Rectal smooth muscle tissue (tissue), 1 donor: ENCODE results near the gene EML2.
"Not testable (repeated sequence)": the region's sequence is repeated elsewhere in the genome, so short reads cannot be mapped to it uniquely, and the experiment has no call there.

Source experiments
- H3K27ac ChIP-seq: one replicate; pipeline ENCODE4 v1.7.0; 2013; ENCODE audit warnings: low read depth, low read length, inconsistent platforms
- H3K27me3 ChIP-seq: one replicate; pipeline ENCODE4 v1.7.0; 2013; ENCODE audit warnings: low read length; ENCODE audit not compliant: control insufficient read depth, insufficient read depth
- H3K36me3 ChIP-seq: one replicate; pipeline ENCODE4 v1.7.0; 2013; ENCODE audit warnings: low read length; ENCODE audit not compliant: control insufficient read depth, insufficient read depth
- H3K4me1 ChIP-seq: one replicate; pipeline ENCODE4 v1.7.0; 2013; ENCODE audit warnings: low read length; ENCODE audit not compliant: control insufficient read depth, insufficient read depth
- H3K4me3 ChIP-seq: one replicate; pipeline ENCODE4 v1.7.0; 2013; ENCODE audit warnings: low read length
- H3K9ac ChIP-seq: one replicate; pipeline ENCODE4 v1.7.0; 2013; ENCODE audit warnings: low read length

EML2 gene

DNA sequence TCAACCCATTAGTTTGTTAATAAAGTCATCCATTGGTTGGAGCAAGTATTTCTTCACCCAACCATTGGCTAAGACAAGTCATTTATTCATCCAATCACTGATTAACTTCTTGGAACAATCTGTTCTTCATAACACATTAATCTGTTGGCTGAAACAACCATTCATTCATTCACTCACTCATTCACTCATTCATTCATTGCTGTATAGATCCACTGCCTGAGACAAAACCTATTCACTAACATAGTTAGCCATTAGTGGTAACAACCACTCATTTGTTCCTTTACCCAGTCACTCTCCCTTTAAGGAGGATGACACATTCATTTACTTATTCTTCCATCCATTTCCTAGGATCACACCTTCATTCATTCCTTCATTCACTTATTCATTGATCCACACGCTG, 15.2 kb downstream of the EML2 start:
- Histone ChIP-seq H3K27ac (no peak overlapping the region), H3K36me3 (peaks cover 17% of the 10 kb centered on the region), H3K4me1 (no peaks in the 10 kb centered on the region), H3K9ac (no peak overlapping the region), H3K4me3 (no peak overlapping the region), H3K27me3 (no peaks in the 10 kb centered on the region)

DNA sequence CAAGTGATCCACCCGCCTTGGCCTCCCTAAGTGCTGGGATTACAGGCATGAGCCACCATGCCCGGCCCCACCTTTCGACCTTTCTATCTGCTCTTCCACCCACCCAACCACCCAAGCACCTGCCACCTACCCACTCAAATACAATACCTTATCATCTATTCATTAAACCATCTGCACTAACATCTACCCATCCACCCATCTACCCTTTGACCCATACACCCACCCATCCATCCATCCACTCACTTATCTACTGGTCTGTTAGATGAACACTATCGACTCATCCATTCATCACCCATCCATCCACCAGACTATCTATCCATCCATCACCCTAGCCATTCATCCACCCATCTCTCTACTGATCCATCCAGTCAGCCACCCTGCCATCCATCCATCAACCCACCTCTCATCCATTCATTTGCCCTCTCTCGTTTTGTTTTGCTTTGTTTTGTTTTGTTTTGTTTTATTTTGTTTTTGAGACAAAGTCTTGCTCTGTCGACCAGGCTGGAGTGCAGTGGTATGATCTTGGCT, 17.2 kb downstream of the EML2 start:
- no peaks in the 10 kb centered on the region for H3K27me3 ChIP-seq
- no peak overlapping the region for H3K9ac ChIP-seq
- H3K27ac ChIP-seq = no peak overlapping the region
- no peak overlapping the region for H3K4me3 ChIP-seq
- no peaks in the 10 kb centered on the region for H3K4me1 ChIP-seq
- H3K36me3 ChIP-seq = peaks cover 19% of the 10 kb centered on the region

DNA sequence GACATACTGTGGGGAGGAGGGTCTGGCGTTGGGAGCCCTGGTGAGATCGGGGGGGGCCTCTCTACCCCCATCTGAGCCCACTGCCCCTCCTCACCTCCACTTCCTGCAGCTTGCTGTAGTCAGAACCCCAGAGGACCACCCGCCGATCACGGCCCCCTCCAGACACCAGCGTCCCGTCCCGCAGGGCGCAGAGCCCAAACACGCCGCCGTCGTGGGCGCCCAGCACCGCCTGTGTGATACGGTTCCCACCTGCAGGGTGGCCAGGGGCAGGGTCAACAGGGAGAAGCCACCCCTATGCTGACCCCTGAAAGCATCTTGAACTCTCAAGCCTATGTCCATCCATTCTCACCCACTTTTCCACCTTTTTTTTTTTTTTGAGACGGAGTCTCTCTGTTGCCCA, 17.8 kb downstream of the EML2 start:
- Histone ChIP-seq H3K4me1 (no peaks in the 10 kb centered on the region), H3K9ac (no peak overlapping the region), H3K27me3 (no peaks in the 10 kb centered on the region), H3K27ac (no peak overlapping the region), H3K36me3 (peaks cover 20% of the 10 kb centered on the region), H3K4me3 (no peak overlapping the region)

DNA sequence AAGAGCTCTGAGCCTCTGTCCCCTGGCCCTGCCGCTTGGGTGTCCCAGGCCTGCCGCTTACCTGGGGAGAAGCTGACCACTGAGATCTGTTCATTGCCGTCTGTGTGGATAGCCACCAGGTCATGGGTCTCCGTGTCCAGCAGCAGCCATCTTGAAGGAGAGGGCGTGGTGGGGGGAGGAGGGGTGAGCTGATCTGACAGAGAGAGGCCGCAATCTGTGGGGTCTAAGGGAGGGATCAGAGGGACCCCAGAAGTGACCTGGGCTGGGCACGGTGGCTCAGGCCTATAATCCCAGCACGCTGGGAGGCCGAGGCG, 22.5 kb downstream of the EML2 start:
- Histone ChIP-seq H3K9ac (no peak overlapping the region), H3K27me3 (no peaks in the 10 kb centered on the region), H3K4me1 (no peaks in the 10 kb centered on the region), H3K27ac (no peak overlapping the region), H3K4me3 (no peak overlapping the region), H3K36me3 (peaks cover 25% of the 10 kb centered on the region)

DNA sequence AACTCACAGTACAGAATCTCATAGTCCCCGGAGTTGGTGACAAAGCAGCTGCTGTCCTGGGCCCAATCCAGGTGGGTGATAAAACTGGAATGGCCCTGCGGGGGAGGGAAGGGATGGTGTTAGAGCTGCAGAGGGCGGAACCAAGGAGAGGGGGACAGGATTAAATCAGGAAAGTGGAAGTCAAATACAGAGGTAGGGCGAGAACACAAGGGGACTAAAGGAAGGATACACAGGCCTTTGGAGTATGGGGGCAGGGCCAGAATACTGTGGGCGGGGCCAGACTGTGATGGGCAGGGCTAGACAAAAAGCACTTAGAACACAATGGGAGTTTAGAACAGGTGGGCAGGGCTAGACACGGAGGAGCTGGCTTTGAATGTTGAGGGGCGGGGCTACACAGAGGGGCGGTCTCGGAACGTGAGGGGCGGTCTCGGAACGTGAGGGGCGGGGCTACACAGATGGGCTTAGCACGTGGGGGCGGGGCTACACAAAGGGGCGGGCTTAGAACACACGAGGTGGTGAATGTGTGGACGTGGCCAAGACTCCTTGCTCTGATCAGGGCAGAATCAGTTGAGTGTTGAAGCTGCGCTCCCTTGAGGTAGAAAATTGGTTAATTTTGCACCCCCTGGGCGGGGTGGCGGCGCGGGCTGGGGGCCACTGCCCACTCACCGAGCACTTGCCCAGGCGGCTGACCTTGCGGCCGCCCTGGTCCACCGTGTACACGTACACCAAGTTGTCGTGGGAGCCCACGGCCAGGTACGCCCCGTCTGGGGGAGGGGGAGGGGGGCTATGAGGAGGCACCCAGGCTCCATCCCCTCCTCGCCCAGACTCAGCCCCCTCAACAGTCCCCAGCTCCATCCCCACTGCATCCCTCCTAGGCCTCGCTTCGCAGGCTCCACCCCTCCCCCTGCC, 23.1 kb downstream of the EML2 start:
- H3K9ac ChIP-seq = no peak overlapping the region
- H3K27me3 ChIP-seq = no peaks in the 10 kb centered on the region
- H3K27ac ChIP-seq = no peak overlapping the region
- no peaks in the 10 kb centered on the region for H3K4me1 ChIP-seq
- no peak overlapping the region for H3K4me3 ChIP-seq
- H3K36me3 ChIP-seq = peaks cover 24% of the 10 kb centered on the region

DNA sequence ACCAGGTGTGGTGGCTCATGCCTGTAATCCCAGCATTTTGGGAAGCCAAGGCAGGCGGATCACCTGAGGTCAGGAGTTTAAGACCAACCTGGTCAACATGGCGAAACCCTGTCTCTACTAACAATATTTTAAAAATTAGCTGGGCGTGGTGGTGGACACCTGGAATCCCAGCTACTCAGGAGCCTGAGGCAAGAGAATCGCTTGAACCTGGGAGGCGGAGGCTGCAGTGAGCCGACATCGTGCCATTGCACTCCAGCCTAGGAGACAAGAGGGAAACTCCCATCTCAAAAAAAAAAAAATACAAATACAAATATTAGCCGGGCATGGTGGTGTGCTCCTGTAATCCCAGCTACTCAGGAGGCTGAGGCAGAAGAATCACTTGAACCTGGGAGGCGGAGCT, 24.1 kb downstream of the EML2 start:
- H3K36me3 ChIP-seq = peaks cover 19% of the 10 kb centered on the region
- H3K27me3 ChIP-seq, H3K27ac ChIP-seq, H3K4me3 ChIP-seq, H3K9ac ChIP-seq, H3K4me1 ChIP-seq: not testable (repeated sequence)

DNA sequence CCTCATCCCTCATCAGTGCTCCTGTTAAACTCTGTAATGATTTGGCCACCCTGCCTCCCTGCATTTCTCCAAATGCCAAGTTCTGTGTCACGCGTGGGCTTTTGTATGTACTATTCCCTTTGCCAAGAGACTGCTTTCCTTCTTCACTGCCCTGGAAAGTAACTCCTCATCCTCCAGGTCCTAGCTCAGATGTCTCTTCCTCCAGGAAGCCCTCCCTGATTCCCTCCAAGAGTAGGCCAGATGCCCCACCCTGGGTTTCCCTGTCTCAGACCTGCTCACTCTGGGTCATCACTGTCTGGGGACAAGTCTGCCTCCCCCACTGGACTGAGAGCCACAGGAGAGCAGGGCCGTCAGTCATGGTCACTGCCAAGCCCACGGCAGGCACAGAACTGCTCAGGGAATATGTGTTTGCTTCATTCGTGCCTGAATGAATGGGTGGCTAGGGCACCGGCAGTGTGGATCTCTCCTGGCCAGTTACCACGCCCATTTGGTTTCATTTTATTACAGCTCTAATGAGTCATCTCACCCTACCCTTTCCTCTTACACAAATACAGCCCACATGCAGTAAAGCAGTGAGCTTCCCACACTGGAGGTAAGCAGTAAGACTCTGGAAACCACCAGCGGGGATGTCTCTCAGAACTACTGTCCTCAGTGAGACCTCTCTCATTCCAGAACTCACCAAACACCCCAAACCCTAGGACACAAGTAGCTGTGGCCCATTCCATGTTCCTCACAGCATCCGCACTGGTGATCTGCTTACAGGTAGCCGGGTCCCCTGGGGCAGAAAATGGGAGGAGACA, 25.1 kb downstream of the EML2 start:
- Histone ChIP-seq H3K9ac (no peak overlapping the region), H3K4me1 (no peaks in the 10 kb centered on the region), H3K36me3 (peaks cover 14% of the 10 kb centered on the region), H3K27ac (no peak overlapping the region), H3K27me3 (no peaks in the 10 kb centered on the region), H3K4me3 (no peak overlapping the region)

DNA sequence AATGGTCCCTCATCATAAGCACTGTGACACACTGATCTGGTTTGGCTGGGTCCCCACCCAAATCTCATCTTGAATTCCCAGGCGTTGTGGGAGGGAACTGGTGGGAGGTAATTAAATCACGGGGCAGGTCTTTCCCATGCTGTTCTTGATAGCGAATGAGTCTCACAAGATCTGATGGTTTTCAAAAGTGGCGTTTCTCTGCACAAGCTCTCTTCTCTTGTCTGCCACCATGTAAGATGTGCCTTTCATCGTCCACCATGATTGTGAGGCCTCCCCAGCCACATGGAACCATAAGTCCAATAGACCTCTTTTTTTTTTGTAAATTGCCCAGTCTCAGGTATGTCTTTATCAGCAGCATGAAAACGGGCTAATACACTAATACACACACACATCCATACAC, 30.2 kb downstream of the EML2 start:
- H3K4me3 ChIP-seq = no peak overlapping the region
- H3K36me3 ChIP-seq = peaks cover 4% of the 10 kb centered on the region
- no peak overlapping the region for H3K27ac ChIP-seq
- no peak overlapping the region for H3K9ac ChIP-seq
- H3K4me1 ChIP-seq = no peaks in the 10 kb centered on the region
- peaks cover 3% of the 10 kb centered on the region for H3K27me3 ChIP-seq

DNA sequence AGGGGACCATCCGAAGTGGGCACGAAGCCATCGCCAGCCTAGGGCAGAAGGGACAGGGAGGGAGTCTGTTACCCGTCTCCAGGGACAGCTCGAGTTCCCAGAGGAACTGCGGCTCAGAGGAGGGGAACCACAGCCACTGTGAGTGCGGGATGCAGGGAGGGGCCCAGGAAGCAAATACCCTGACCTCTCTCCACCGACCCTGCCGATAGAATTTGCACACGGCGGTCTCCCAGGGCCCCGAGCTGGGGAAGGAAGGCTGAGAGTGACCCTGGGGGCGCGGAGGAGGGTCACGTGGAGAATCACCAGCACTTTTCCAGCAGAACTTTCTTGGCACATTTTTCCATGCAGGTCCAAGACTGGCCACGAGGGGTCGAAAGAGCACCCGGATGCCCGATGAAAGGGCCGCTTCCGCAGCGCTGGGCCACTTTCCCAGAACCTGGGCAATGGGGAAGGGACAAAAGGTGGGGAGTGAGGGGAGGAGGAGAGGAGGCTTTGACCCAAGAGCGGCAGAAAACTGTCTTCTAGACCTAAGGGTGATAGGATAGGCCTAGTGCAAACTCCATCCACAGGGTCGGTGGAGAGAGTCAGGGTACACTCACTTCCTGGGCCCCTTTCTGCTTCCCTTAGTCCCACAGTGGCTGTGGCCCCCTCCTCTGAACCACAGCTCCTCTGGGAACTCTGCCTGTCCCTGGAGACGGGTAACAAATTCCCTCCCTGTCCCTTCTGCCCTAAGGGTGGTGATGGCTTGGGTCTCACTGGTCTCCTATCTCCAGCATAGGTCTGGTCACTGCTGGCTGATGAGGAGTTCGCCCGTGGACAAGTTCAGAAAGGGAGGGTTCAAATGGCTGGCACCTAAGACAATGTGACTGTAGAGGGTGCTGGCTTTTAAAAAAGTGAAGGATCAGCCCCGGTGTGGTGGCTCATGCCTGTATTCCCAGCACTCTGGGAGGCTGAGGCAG, 31.8 kb downstream of the EML2 start:
- no peaks in the 10 kb centered on the region for H3K4me1 ChIP-seq
- no peak overlapping the region for H3K9ac ChIP-seq
- H3K4me3 ChIP-seq = peak overlapping the region; percentile 54
- H3K36me3 ChIP-seq = no peaks in the 10 kb centered on the region
- no peak overlapping the region for H3K27ac ChIP-seq
- H3K27me3 ChIP-seq = peaks cover 3% of the 10 kb centered on the region

DNA sequence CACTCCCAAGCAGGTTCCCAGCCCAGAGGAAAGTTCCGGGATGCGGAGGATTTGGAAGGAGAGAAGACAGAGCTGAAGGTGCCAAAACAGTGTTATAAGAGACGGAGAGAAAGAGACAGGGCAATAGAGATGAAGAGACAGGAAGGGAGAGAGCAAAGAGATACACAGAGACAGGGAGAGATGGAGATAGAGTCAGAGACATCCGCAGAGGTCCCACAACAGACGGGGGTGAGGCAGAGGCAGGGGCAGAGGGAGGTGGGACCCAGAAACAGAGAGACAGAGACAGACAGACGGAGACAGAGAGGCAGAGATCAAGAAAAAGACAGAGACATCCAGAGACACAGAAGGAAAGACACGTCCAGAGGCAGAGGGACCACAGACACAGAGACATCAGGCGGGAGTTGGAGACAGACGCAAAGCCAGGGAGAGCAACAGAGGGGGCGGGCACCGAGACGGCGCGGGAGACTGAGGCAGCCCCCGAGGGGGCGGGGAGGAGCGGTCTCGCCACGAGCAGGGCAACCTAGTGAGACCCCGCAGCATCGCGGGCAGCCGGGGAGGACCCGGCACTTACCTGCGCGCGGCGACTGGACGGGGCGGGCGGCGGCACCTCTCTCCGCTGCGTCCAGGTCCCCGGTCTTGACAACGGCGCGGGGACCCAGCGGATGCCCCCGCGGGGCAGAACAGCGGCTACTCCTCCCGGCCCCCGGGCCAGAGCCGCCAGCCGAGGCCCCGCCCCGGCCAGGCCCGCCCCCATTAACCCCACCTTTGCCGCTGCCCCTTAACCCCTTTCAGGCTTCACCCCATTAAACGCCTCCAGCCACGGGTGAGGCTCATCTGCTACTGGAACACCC, 37.4 kb downstream of the EML2 start, which contains the start of gene GPR4:
Gene GPR4 (minus strand): TSS at position 689 of the 851 bp plus-strand sequence. CDS start 10,346 bp downstream, outside the sequence.
- H3K4me3 ChIP-seq = peak within 1 kb of the TSS; percentile 42
- H3K27ac ChIP-seq = no peak within 1 kb of the TSS
- peaks cover 30% of the 10 kb centered on the region for H3K27me3 ChIP-seq
- H3K4me1 ChIP-seq = no peaks in the 10 kb centered on the region
- no peak within 1 kb of the TSS for H3K9ac ChIP-seq
- H3K36me3 ChIP-seq = no peaks in the 10 kb centered on the region

DNA sequence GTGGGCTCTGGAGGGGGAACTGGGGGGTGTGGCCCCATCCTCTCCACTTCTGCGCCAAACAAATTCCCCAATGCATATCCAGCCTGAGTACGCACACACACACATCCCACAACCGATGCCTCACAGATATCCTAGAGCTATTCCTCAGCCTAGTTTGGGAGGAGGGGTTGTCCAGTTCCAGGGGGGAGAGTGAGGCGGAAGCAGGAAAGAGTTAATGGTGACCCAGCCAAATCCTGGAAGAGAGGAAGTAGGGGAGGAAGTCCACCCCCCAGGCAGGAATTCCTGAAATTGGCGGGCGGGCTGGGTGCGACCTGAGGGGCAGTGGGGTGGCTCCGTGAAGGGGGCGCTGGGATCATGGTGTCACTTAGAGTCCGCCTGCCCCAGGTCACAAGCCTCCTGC, 38.1 kb downstream of the EML2 start:
- H3K27me3 ChIP-seq = peaks cover 29% of the 10 kb centered on the region
- H3K4me1 ChIP-seq = no peaks in the 10 kb centered on the region
- no peak overlapping the region for H3K4me3 ChIP-seq
- no peak overlapping the region for H3K27ac ChIP-seq
- H3K9ac ChIP-seq = no peak overlapping the region
- H3K36me3 ChIP-seq = no peaks in the 10 kb centered on the region
